GM18526 (cell line): Measurements from ENCODE around the gene CDH7.

Source experiments
- POLR2A ChIP-seq: IDR thresholded peaks from 3 replicates; pipeline ENCODE4 v1.6.1; 2011; ENCODE audit not compliant: insufficient read length; ENCODE audit errors: extremely low read depth

The CDH7 gene

DNA sequence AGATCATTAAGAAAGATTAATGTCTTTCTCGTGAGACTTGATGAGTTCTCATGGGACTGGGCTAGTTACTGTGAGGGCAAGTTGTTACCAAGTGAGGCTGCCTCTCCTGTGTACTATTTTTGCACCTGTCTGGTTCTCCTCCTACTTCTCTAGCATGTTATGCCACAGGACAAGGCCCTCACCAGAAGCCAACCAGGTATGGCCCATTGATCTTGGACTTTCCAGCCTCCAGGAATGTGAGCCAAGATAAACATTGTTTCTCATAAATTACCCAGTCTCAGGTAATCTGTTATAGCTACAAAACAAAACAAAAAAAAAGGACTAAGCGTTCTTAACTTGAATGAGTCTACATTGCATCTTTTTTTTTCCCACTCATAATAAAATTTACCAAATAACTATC lies 184.1 kb downstream of the CDH7 start:
- no peak for TF ChIP-seq POLR2A

DNA sequence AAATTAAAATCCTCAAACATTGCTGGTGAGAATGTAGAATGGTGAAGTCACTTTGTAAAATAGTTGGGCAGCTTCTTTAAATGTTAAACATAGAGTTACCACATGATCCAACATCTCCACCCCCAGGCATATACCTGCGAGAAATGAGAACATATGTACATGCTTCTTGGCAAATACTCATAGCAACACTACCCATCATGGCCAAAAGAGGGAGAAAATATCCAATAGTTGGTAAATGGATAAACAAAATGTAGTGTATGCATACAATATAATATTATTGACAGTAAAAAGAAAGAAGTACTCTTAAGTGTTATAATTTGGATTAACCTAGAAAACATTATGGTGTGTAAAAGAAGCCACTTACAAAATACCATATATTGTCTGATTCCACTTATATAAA lies 185.9 kb downstream of the CDH7 start:
- TF ChIP-seq POLR2A, result no peak

DNA sequence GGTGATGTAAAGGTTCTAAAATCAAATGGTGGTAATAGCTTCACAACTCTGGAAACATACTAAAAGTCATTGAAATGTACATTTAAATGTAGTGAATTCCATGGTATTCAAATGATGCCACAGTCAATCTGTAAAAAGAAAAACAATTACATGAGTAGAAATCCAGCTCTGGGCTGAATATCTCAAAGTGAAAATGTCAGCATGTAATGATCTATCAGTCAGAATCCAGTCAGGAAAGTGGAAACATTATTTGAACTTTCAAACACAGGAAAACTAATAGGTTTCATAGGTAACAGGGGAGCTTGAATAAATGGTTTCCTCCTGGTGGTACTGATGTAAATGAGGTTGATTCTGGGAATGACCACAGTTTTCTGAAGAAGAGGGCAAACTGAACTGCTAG lies 186.4 kb downstream of the CDH7 start:
- TF ChIP-seq POLR2A, result no peak

DNA sequence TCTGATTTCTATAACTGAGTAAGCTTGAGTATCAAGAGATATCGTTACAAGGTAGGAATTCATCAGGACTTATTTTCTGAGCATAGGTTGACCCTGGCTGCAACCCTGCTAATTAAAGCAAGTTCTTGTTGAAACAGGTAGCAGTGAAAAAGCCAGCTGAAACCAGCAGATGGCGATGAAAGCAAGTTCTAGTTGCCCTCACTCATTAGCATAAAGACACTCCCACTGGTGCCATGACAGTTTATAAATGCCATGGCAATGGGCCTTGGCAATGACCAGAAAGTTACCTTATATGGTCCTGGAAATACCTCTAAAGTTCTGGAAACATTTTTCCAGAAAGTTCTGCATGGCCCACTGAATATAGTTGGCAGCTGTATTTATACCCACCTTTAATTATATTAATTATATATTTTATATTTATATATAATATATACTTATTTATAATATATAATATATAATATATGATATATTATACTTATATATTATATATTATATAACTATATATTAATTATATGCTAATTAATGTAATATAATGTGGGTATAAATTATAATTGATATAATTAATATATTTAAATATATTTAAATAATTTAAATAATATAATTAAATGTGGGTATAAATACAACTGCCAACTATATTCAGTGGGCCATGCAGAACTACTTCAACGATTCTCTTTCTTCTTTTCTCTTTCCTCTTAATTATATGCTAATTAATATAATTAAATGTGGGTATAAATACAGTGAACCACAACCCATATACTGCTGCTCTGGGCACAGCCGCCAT lies 188.0 kb downstream of the CDH7 start:
- TF ChIP-seq POLR2A, result no peak
